Measurements from ENCODE around the gene RABL2B. TPM values are rescaled to one million over a fixed set of nuclear protein-coding genes. Genes with fewer than 3 reads are reported as not detected.
"Not testable (repeated sequence)": the region's sequence is repeated elsewhere in the genome, so short reads cannot be mapped to it uniquely, and the experiment has no call there.

The RABL2B gene
- total RNA-seq, 1 donor from 2014 or later: 32.1 TPM

DNA sequence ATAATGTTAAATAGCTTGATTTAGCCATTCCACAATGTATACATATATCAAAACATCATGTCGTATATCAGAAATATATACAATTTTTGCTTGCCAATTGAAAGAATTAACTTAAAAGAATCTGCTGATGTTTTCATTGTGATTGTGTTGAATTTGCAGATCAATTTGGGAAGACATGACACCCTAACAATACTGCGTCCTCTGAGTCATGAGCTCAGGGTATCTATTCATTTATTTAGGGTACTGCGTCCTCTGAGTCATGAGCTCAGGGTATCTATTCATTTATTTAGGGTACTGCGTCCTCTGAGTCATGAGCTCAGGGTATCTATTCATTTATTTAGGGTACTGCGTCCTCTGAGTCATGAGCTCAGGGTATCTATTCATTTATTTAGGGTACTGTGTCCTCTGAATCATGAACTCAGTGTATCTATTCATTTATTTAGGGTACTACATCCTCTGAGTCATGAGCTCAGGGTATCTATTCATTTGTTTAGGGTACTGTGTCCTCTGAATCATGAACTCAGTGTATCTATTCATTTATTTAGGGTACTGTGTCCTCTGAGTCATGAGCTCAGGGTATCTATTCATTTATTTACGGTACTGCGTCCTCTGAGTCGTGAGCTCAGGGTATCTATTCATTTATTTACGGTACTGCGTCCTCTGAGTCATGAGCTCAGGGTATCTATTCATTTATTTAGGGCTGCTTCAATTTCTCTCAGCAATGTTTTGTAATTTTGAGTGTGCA lies 23.7 kb downstream of the RABL2B start:
- H3K36me3 Mint-ChIP-seq (ENCODE audit: low read depth); H3K27ac Mint-ChIP-seq (ENCODE audit: unreplicated experiment); DNase-seq (ENCODE audit: low spot score); H3K9me3 Mint-ChIP-seq (ENCODE audit: low read depth); H3K27me3 Mint-ChIP-seq (ENCODE audit: low read depth); H3K4me1 Mint-ChIP-seq (ENCODE audit: low read depth); H3K4me3 Mint-ChIP-seq (ENCODE audit: unreplicated experiment): not testable (repeated sequence)

DNA sequence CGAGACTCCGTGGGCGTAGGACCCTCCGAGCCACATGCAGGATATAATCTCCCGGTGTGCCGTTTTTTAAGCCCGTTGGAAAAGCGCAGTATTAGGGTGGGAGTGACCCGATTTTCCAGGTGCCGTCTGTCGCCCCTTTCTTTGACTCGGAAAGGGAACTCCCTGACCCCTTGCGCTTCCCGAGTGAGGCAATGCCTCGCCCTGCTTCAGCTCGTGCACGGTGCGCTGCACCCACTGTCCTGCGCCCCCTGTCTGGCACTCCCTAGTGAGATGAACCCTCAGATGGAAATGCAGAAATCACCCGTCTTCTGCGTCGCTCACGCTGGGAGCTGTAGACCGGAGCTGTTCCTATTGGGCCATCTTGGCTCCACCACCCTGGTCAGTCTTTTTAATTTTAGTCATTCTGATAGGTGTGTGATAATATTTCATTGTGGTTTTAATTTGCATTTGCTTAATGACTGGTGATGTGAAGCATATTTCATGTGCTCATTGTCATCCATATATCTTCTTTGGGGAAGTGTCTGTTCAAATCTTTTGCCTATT lies 26.4 kb downstream of the RABL2B start:
- H3K27me3 Mint-ChIP-seq (ENCODE audit: low read depth); H3K4me1 Mint-ChIP-seq (ENCODE audit: low read depth); DNase-seq (ENCODE audit: low spot score); H3K36me3 Mint-ChIP-seq (ENCODE audit: low read depth): not testable (repeated sequence)
- Mint-ChIP-seq H3K27ac (ENCODE audit: unreplicated experiment) (peak overlapping the region; percentile 73), H3K4me3 (ENCODE audit: unreplicated experiment) (peak overlapping the region; percentile 85), H3K9me3 (ENCODE audit: low read depth) (peaks cover 10% of the 10 kb centered on the region)
- TF ChIP-seq CTCF (IDR thresholded peaks at IDR 0.05): peak; percentile 71

DNA sequence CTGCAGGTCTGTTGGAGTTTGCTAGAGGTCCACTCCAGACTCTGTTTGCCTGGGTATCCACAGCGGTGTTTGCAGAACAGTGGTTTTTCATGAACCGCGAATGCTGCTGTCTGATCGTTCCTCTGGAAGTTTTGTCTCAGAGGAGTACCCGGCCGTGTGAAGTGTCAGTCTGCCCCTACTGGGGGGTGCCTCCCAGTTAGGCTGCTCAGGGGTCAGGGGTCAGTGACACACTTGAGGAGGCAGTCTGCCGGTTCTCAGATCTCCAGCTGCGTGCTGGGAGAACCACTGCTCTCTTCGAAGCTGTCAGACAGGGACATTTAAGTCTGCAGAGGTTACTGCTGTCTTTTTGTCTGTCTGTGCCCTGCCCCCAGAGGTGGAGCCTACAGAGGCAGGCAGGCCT lies 27.0 kb downstream of the RABL2B start:
- Mint-ChIP-seq H3K9me3 (ENCODE audit: low read depth) (peaks cover 10% of the 10 kb centered on the region), H3K4me3 (ENCODE audit: unreplicated experiment) (peak overlapping the region; percentile 85)
- not testable (repeated sequence) for H3K36me3 Mint-ChIP-seq (ENCODE audit: low read depth); H3K27me3 Mint-ChIP-seq (ENCODE audit: low read depth); H3K27ac Mint-ChIP-seq (ENCODE audit: unreplicated experiment); DNase-seq (ENCODE audit: low spot score); H3K4me1 Mint-ChIP-seq (ENCODE audit: low read depth)

GRCh38 chr22:50755251-50755650 lies 28.2 kb downstream of the RABL2B start:
- H3K27me3 Mint-ChIP-seq (ENCODE audit: low read depth); H3K4me3 Mint-ChIP-seq (ENCODE audit: unreplicated experiment); H3K36me3 Mint-ChIP-seq (ENCODE audit: low read depth); H3K27ac Mint-ChIP-seq (ENCODE audit: unreplicated experiment); DNase-seq (ENCODE audit: low spot score); H3K4me1 Mint-ChIP-seq (ENCODE audit: low read depth): not testable (repeated sequence)
- peaks cover 10% of the 10 kb centered on the region for H3K9me3 Mint-ChIP-seq (ENCODE audit: low read depth)

- peaks cover 14% of the 10 kb centered on the region for H3K27me3 Mint-ChIP-seq (ENCODE audit: low read depth)
- H3K27ac Mint-ChIP-seq (ENCODE audit: unreplicated experiment); H3K36me3 Mint-ChIP-seq (ENCODE audit: low read depth): not testable (repeated sequence)
Observed at GRCh38 chr22:50749302-50750074, 33.9 kb downstream of the RABL2B start.

DNA sequence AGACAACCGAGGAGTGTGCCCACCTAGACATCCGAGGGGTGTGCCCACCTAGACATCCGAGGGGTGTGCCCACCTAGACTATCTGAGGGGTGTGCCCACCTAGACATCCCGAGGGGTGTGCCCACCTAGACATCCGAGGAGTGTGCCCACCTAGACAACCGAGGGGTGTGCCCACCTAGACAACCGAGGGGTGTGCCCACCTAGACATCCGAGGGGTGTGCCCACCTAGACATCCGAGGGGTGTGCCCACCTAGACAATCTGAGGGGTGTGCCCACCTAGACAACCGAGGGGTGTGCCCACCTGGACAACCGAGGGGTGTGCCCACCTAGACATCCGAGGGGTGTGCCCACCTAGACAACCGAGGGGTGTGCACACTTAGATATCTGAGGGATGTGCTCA lies 34.8 kb downstream of the RABL2B start:
- not testable (repeated sequence) for H3K27ac Mint-ChIP-seq (ENCODE audit: unreplicated experiment); H3K36me3 Mint-ChIP-seq (ENCODE audit: low read depth); H3K4me3 Mint-ChIP-seq (ENCODE audit: unreplicated experiment); H3K9me3 Mint-ChIP-seq (ENCODE audit: low read depth); H3K4me1 Mint-ChIP-seq (ENCODE audit: low read depth); DNase-seq (ENCODE audit: low spot score)
- peaks cover 17% of the 10 kb centered on the region for H3K27me3 Mint-ChIP-seq (ENCODE audit: low read depth)

More at GRCh38 chr22:50749302-50750074, 33.9 kb downstream of the RABL2B start:
- not testable (repeated sequence) for H3K4me1 Mint-ChIP-seq (ENCODE audit: low read depth); H3K9me3 Mint-ChIP-seq (ENCODE audit: low read depth); H3K4me3 Mint-ChIP-seq (ENCODE audit: unreplicated experiment); DNase-seq (ENCODE audit: low spot score)

- DNase-seq (ENCODE audit: low spot score); H3K27ac Mint-ChIP-seq (ENCODE audit: unreplicated experiment); H3K9me3 Mint-ChIP-seq (ENCODE audit: low read depth); H3K4me3 Mint-ChIP-seq (ENCODE audit: unreplicated experiment); H3K36me3 Mint-ChIP-seq (ENCODE audit: low read depth); H3K4me1 Mint-ChIP-seq (ENCODE audit: low read depth): not testable (repeated sequence)
- peaks cover 11% of the 10 kb centered on the region for H3K27me3 Mint-ChIP-seq (ENCODE audit: low read depth)
Observed at GRCh38 chr22:50747521-50747920, 35.9 kb downstream of the RABL2B start.

- H3K9me3 Mint-ChIP-seq (ENCODE audit: low read depth); DNase-seq (ENCODE audit: low spot score): not testable (repeated sequence)
- peaks cover 13% of the 10 kb centered on the region for H3K27me3 Mint-ChIP-seq (ENCODE audit: low read depth)
Observed at GRCh38 chr22:50744424-50744823, 39.0 kb downstream of the RABL2B start.

DNA sequence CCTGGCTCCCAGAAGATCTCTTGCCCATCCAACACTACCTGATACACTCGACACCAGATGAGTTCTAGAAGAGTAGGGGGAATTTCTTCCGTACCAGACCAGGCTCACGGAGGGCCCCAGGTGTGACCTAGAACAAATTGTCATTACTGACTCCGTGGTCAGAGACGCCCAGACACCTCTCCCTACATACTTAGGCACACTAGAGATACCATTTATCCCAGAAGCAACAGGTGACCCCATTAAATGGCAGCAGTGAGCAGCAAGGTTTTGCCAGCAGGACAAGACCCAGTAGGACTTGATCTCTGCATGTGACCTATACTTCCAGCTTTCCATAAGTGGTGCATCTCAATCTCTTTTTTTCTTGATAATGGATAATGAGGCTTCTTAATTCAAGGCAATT lies 42.7 kb downstream of the RABL2B start:
- not testable (repeated sequence) for H3K9me3 Mint-ChIP-seq (ENCODE audit: low read depth); H3K4me3 Mint-ChIP-seq (ENCODE audit: unreplicated experiment); H3K4me1 Mint-ChIP-seq (ENCODE audit: low read depth); H3K36me3 Mint-ChIP-seq (ENCODE audit: low read depth); H3K27ac Mint-ChIP-seq (ENCODE audit: unreplicated experiment); DNase-seq (ENCODE audit: low spot score)
- peaks cover 19% of the 10 kb centered on the region for H3K27me3 Mint-ChIP-seq (ENCODE audit: low read depth)

More at GRCh38 chr22:50744424-50744823, 39.0 kb downstream of the RABL2B start:
- not testable (repeated sequence) for H3K4me3 Mint-ChIP-seq (ENCODE audit: unreplicated experiment); H3K36me3 Mint-ChIP-seq (ENCODE audit: low read depth); H3K27ac Mint-ChIP-seq (ENCODE audit: unreplicated experiment); H3K4me1 Mint-ChIP-seq (ENCODE audit: low read depth)
